ENCODE results near the gene UNC13B.

UNC13B gene

DNA sequence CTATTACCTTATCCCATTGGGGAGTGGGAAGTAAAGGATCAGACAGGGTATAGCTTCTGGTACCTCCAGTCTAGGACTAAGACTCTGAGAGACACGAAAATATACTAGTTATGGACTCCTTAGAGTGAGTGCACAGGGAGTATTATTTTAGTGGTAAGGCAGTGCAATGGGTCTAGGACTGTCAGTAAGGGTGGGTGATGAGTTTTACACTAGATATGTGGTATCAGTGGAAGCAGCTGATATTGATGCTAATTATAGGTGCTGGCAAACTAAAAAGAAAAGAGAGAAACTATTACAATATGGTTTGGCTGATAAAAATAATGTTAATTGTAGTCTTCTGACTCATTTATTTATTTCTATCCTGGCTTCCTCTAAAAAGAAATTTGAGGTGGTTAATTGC, 118.6 kb downstream of the UNC13B start:
- TF ChIP-seq, protein P1, sequence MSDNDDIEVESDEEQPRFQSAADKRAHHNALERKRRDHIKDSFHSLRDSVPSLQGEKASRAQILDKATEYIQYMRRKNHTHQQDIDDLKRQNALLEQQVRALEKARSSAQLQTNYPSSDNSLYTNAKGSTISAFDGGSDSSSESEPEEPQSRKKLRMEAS (IDR thresholded peaks at IDR 0.05) = no peak
- TF ChIP-seq CEBPB (IDR thresholded peaks at IDR 0.05) (no peak), CREB1 (IDR thresholded peaks at IDR 0.05; ENCODE audit: low read depth) (no peak), TCF12 (IDR thresholded peaks at IDR 0.05; ENCODE audit: low read depth) (no peak), NFIC (IDR thresholded peaks at IDR 0.05) (no peak), ZBTB7A (IDR thresholded peaks at IDR 0.05; ENCODE audit: low read depth) (no peak), FOXM1 (IDR thresholded peaks at IDR 0.05; ENCODE audit: borderline replicate concordance, low read depth) (no peak), EP300 (IDR thresholded peaks at IDR 0.05; ENCODE audit: borderline replicate concordance) (no peak), EGR1 (IDR thresholded peaks at IDR 0.05) (no peak), RAD21 (IDR thresholded peaks at IDR 0.05; ENCODE audit: low read depth) (no peak), YY1 (IDR thresholded peaks at IDR 0.05; ENCODE audit: low read depth) (no peak), TAF1 (IDR thresholded peaks at IDR 0.05; ENCODE audit: low read depth) (no peak), TEAD4 (IDR thresholded peaks at IDR 0.05) (no peak)
- TF ChIP-seq, protein P2, sequence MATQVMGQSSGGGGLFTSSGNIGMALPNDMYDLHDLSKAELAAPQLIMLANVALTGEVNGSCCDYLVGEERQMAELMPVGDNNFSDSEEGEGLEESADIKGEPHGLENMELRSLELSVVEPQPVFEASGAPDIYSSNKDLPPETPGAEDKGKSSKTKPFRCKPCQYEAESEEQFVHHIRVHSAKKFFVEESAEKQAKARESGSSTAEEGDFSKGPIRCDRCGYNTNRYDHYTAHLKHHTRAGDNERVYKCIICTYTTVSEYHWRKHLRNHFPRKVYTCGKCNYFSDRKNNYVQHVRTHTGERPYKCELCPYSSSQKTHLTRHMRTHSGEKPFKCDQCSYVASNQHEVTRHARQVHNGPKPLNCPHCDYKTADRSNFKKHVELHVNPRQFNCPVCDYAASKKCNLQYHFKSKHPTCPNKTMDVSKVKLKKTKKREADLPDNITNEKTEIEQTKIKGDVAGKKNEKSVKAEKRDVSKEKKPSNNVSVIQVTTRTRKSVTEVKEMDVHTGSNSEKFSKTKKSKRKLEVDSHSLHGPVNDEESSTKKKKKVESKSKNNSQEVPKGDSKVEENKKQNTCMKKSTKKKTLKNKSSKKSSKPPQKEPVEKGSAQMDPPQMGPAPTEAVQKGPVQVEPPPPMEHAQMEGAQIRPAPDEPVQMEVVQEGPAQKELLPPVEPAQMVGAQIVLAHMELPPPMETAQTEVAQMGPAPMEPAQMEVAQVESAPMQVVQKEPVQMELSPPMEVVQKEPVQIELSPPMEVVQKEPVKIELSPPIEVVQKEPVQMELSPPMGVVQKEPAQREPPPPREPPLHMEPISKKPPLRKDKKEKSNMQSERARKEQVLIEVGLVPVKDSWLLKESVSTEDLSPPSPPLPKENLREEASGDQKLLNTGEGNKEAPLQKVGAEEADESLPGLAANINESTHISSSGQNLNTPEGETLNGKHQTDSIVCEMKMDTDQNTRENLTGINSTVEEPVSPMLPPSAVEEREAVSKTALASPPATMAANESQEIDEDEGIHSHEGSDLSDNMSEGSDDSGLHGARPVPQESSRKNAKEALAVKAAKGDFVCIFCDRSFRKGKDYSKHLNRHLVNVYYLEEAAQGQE (IDR thresholded peaks at IDR 0.05; ENCODE audit: low read depth) = no peak
- TF ChIP-seq, protein P3, sequence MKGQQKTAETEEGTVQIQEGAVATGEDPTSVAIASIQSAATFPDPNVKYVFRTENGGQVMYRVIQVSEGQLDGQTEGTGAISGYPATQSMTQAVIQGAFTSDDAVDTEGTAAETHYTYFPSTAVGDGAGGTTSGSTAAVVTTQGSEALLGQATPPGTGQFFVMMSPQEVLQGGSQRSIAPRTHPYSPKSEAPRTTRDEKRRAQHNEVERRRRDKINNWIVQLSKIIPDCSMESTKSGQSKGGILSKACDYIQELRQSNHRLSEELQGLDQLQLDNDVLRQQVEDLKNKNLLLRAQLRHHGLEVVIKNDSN (IDR thresholded peaks at IDR 0.05) = no peak

DNA sequence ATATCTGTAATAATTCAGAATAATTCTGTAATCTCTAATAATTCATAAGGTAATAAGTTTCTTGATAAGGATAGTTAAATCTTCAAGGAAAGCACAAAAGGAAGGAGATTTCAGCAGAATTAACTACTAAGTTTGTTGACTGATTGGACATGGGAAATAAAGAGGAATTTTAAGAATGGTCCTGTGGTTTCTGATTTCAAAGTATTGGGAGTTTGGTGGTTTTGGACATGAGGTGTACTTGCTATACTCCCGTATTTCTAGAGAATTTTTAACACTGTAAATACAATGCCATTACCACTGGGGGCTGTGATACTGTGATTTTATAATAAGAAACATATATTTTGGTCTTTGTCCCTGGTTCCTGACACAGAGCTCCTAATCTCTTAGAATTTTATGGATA, 123.9 kb downstream of the UNC13B start:
- TF ChIP-seq EP300 (IDR thresholded peaks at IDR 0.05; ENCODE audit: borderline replicate concordance) (no peak), EGR1 (IDR thresholded peaks at IDR 0.05) (no peak), TCF12 (IDR thresholded peaks at IDR 0.05; ENCODE audit: low read depth) (no peak), RAD21 (IDR thresholded peaks at IDR 0.05; ENCODE audit: low read depth) (no peak)
- TF ChIP-seq, protein P2 (IDR thresholded peaks at IDR 0.05; ENCODE audit: low read depth) = no peak
- TF ChIP-seq, protein P3 (IDR thresholded peaks at IDR 0.05) = no peak

DNA sequence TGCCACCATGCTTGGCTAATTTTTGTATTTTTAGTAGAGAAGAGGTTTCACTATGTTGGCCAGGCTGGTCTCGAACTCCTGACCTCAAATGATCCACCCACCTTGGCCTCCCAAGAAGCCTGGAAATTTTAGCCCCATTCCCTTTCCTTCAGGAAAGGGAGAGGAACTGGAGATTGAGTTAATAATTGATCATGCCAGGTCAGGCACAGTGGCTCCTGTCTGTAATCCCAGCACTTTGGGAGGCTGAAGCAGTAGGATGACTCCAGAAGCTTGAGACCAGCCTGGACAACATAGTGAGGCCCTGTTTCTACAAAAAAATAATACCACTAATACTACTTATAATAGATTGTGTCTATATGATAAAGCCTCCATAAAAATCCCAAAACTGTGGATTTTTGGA, 124.6 kb downstream of the UNC13B start:
- no peak for TF ChIP-seq YY1 (IDR thresholded peaks at IDR 0.05; ENCODE audit: low read depth)
- TF ChIP-seq EP300 (IDR thresholded peaks at IDR 0.05; ENCODE audit: borderline replicate concordance) = no peak
- TF ChIP-seq CREB1 (IDR thresholded peaks at IDR 0.05; ENCODE audit: low read depth) = no peak
- TF ChIP-seq ZBTB7A (IDR thresholded peaks at IDR 0.05; ENCODE audit: low read depth) = no peak
- no peak for TF ChIP-seq TEAD4 (IDR thresholded peaks at IDR 0.05)
- TF ChIP-seq, protein P3 (IDR thresholded peaks at IDR 0.05) = no peak
- TF ChIP-seq TCF12 (IDR thresholded peaks at IDR 0.05; ENCODE audit: low read depth) = no peak
- TF ChIP-seq, protein P1 (IDR thresholded peaks at IDR 0.05) = no peak
- TF ChIP-seq TAF1 (IDR thresholded peaks at IDR 0.05; ENCODE audit: low read depth) = no peak
- no peak for TF ChIP-seq NFIC (IDR thresholded peaks at IDR 0.05)
- no peak for TF ChIP-seq FOXM1 (IDR thresholded peaks at IDR 0.05; ENCODE audit: borderline replicate concordance, low read depth)

DNA sequence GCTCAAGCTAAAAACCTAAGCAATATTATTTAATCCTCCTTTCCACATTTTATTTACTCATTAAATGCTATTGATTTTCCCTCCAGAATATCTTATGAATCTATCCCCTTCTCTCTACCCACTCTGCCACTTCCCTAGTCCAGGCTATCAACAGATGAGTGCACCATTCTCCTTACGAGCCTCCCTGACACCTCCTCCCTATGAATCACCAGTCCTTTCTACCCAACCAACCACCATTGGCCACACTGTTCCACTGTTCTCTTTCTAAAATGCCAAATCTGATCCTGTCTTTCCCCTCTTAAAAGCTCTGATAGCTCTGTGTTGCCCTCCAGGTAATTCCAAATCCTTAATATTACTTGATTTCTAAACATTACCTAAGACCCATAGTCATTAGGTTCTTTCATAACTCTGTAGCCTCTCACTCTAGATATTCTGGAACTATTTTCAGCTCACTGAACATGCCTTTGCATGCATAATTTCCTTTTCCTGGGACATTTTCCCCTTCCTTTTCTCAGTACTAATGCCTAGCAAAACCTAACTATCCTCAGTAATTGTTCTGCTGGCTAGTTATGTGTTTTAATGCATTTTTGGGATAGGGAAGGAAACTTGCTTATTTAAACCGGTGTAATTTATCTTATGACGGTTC, 126.3 kb downstream of the UNC13B start:
- TF ChIP-seq CREB1 (IDR thresholded peaks at IDR 0.05; ENCODE audit: low read depth) = no peak

DNA sequence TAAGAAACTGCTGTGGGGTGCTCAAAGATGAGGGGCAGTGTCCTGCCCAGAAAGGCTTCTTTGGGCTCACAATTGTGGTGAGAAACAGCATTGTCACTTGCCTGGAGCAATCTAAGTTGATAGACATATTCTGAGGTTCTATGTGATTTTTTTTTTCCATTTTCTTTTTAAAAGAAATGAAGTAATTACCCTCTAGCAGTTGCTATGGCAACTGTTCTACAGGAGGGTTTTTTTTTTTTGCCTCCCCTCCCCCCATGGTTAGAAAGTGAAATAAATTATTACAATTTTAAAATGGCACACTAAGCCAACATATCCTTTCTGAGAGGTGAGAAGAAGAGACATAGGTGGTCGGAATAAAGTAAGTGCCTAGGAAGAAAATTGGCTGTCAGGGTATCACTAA, 127.0 kb downstream of the UNC13B start:
- no peak for TF ChIP-seq TEAD4 (IDR thresholded peaks at IDR 0.05)
- no peak for TF ChIP-seq EP300 (IDR thresholded peaks at IDR 0.05; ENCODE audit: borderline replicate concordance)
- TF ChIP-seq YY1 (IDR thresholded peaks at IDR 0.05; ENCODE audit: low read depth) = no peak
- TF ChIP-seq CREB1 (IDR thresholded peaks at IDR 0.05; ENCODE audit: low read depth) = no peak
- TF ChIP-seq CEBPB (IDR thresholded peaks at IDR 0.05) = no peak
- no peak for TF ChIP-seq TAF1 (IDR thresholded peaks at IDR 0.05; ENCODE audit: low read depth)
- TF ChIP-seq FOXM1 (IDR thresholded peaks at IDR 0.05; ENCODE audit: borderline replicate concordance, low read depth) = no peak
- no peak for TF ChIP-seq NFIC (IDR thresholded peaks at IDR 0.05)
- TF ChIP-seq TCF12 (IDR thresholded peaks at IDR 0.05; ENCODE audit: low read depth) = no peak
- no peak for TF ChIP-seq RAD21 (IDR thresholded peaks at IDR 0.05; ENCODE audit: low read depth)
- TF ChIP-seq, protein P3 (IDR thresholded peaks at IDR 0.05) = no peak
- no peak for TF ChIP-seq EGR1 (IDR thresholded peaks at IDR 0.05)
